Subcutaneous abdominal adipose tissue (tissue), 5 donors: ENCODE measurements around the gene NKD1.
"Not testable (repeated sequence)": the region's sequence is repeated elsewhere in the genome, so short reads cannot be mapped to it uniquely, and the experiment has no call there.

Source experiments
- H3K27ac ChIP-seq: one replicate; pipeline ENCODE4 v1.7.0; 2013; ENCODE audit warnings: low read depth, mild to moderate bottlenecking, inconsistent platforms, low read length, moderate library complexity
- H3K27me3 ChIP-seq, 5 donors: one replicate each; pipeline ENCODE4 v1.7.0; 2013; ENCODE audit warnings: low read length in 5 of 5, inconsistent platforms in 1 of 5; ENCODE audit not compliant: control insufficient read depth in 5 of 5, insufficient read depth in 4 of 5
- H3K36me3 ChIP-seq, 5 donors: one replicate each; pipeline ENCODE4 v1.7.0; 2013; ENCODE audit warnings: low read length in 5 of 5; ENCODE audit not compliant: control insufficient read depth in 5 of 5, insufficient read depth in 5 of 5
- H3K4me1 ChIP-seq, 5 donors: one replicate each; pipeline ENCODE4 v1.7.0; 2013; ENCODE audit warnings: low read length in 5 of 5, mild to moderate bottlenecking in 3 of 5, moderate library complexity in 1 of 5; ENCODE audit not compliant: control insufficient read depth in 5 of 5, insufficient read depth in 5 of 5
- H3K4me3 ChIP-seq, 5 donors: one replicate each; pipeline ENCODE4 v1.7.0; 2013; ENCODE audit warnings: low read length in 5 of 5, low read depth in 1 of 5
- H3K9ac ChIP-seq, 5 donors: one replicate each; pipeline ENCODE4 v1.7.0; 2013; ENCODE audit warnings: low read length in 5 of 5, mild to moderate bottlenecking in 4 of 5, moderate library complexity in 3 of 5
- H3K9me3 ChIP-seq, 5 donors: one replicate each; pipeline ENCODE4 v1.7.0; 2013; ENCODE audit warnings: low read length in 5 of 5; ENCODE audit not compliant: control insufficient read depth in 5 of 5
- donor health status: healthy.
- donor health status: healthy.
- donor health status: healthy.
- donor health status: healthy.
- donor health status: healthy.

Gene NKD1

DNA sequence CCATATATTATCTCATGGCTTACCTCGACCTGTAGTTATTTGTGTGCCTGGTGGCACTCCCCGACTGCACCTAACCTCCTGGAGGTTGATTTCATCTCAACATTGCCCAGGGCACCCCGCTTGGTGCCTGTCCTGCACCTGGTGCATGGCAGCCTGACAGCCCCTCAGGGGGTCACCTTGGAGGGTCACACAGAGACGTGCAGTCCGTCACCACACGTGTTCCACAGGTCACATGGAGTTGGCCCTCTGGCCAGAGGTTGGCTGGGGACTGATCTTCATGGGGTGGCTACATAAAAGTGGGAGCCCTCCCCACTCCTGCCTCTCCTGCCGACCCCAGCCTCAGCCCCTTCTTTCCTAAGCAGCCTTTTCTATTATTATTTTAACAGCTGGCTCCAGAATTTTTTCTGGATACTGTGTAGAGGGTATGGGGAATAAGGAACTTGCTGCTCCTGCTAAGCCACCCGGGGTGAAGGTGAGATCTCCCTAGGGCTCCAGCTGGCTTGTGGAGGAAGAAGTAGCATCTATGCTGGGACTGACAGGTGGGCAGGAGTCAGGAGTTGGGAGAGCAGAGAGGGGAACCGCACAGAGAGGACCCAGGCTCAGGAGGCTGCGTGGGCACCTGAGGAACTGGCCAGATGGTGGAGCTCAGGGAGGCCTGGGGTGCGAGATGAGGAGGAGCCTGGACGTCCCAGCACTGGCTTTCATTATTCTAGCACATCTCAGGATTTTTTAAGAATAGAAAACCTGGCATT is 12.5 kb upstream of the NKD1 start:
- no peaks in the 10 kb centered on the region for H3K4me1 ChIP-seq
- H3K4me3 ChIP-seq: no peak overlapping the region
- no peak overlapping the region for H3K27ac ChIP-seq
- H3K9me3 ChIP-seq: peaks cover 0 to 5% (median 4%) of the 10 kb centered on the region in 5 donors
- no peak overlapping the region for H3K9ac ChIP-seq
- peaks cover 0 to 5% (median 0%) of the 10 kb centered on the region in 5 donors for H3K27me3 ChIP-seq
- no peaks in the 10 kb centered on the region for H3K36me3 ChIP-seq

DNA sequence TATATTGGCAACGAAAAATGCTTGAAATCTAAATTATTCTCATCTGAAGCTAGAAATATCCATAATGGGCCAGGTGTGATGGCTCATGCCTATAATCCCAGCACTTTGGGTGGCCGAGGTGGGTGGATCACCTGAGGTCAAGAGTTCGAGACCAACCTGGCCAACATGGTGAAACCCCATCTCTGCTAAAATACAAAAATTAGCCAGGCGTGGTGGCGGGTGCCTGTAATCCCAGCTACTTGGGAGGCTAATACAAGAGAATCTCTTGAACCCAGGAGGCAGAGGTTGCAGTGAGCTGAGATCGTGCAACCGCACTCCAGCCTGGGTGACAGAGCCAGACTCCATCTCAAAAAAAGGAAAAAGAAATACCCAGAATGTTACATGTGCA is 11.9 kb upstream of the NKD1 start:
- not testable (repeated sequence) for H3K27me3 ChIP-seq, H3K4me1 ChIP-seq, H3K4me3 ChIP-seq, H3K27ac ChIP-seq, H3K36me3 ChIP-seq, H3K9ac ChIP-seq, H3K9me3 ChIP-seq

DNA sequence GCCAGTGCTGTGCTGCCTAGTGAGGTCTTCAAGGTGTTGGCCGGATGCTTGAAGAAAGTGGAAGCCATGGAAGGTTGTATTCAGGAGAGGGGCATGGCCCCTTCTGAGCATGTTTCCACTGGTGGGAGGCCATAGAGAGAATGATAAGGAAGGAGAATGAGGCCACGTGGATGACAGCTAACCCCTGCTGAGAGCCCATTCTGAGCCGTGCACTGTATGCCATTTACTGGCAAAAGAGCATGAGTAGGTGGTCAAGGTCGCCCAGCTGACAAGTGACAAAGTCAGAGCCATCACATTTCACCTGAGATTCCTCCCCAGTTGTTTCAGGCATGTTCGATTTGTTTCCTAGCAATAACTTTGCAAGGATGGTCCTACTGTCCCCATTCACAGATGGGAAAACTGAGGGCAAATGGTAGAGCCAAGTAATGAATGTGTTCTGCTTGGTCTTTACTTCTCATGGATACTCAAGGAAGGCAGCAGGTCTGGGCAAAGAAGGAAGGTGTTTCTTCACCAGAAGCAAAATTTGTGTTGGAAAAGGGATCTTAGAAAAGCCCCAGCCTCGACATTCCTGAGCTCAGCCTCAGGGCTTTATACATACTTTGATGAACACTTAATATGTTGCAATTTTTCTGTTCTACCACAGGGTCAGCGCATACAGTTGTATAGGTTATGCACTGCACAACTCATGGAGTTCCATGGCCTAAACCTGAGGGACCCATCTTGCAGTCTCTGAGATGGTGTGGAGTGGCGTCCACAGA is 10.5 kb upstream of the NKD1 start:
- Histone ChIP-seq H3K4me3 (no peak overlapping the region), H3K4me1 (no peaks in the 10 kb centered on the region), H3K27ac (no peak overlapping the region), H3K36me3 (no peaks in the 10 kb centered on the region), H3K27me3 (peaks cover 0 to 9% (median 0%) of the 10 kb centered on the region in 5 donors), H3K9ac (no peak overlapping the region), H3K9me3 (peaks cover 0 to 5% (median 4%) of the 10 kb centered on the region in 5 donors)

DNA sequence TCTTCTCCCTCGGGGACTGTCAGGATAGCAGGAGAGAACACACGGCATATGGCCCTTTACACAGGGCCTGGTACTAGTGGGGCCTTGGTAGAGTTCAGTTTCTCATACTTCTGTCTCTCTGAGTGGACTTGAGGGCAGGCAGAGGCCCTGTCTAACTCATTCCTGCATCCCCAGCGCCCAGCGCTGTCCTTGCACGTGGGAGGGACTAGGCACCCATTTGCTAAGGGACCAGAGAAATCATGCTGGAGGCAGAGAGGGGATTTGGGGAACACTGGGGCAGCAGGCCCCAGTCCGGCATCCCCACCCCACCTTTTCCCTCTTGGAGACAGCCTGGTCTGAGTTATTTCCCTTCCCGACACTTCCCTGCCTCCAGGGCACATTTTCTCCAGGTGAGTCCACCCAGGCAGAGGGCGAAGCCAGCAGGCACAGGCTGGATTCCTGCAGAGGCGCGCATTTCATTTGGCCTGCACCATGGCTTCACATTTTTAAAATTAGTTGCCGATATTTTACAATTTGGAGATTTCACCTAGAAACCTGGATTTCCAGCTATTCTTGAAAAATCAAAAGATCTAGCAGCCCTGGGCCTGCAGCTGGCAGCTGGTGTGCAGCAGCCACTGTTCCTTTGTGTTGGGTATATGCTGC is 9.7 kb upstream of the NKD1 start:
- Histone ChIP-seq H3K4me3 (no peak overlapping the region), H3K36me3 (no peaks in the 10 kb centered on the region), H3K27ac (no peak overlapping the region), H3K9me3 (peaks cover 0 to 5% (median 4%) of the 10 kb centered on the region in 5 donors), H3K9ac (no peak overlapping the region), H3K4me1 (no peaks in the 10 kb centered on the region), H3K27me3 (peaks cover 0 to 9% (median 0%) of the 10 kb centered on the region in 5 donors)

DNA sequence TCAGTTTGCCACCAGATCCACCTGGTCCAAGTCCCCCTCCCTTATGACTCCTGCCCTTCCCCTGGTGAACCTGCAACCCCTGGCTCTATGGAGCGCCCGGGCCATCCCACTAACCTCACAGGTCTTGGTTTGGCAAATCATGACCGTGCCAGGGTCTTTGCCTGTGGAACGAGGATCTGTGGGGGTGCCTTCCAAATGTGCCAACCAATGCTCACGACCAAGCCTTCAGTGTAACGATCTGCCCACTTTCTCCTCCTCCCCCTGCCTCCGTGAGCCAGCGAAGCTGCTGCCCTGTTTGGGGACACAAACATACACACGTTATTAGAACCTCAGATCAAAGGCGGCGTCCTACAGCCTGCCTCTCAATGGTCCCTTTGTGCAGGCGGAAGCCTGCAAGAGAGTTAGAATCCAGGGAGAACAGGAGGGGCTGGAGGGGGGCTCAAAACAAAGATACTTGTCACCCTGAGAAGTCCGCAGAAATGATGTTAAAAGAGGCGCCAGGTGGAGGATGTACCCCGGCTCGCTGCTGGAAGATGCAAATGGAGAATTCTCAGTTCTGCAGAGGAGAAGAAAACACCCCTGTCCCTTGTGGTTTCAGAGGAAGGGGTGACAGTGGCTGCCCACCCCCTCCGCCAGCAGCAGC is 9.0 kb upstream of the NKD1 start:
- Histone ChIP-seq H3K9me3 (peaks cover 0 to 5% (median 4%) of the 10 kb centered on the region in 5 donors), H3K4me3 (no peak overlapping the region), H3K27ac (no peak overlapping the region), H3K27me3 (peaks cover 0 to 9% (median 0%) of the 10 kb centered on the region in 5 donors), H3K4me1 (no peaks in the 10 kb centered on the region), H3K9ac (no peak overlapping the region), H3K36me3 (no peaks in the 10 kb centered on the region)

DNA sequence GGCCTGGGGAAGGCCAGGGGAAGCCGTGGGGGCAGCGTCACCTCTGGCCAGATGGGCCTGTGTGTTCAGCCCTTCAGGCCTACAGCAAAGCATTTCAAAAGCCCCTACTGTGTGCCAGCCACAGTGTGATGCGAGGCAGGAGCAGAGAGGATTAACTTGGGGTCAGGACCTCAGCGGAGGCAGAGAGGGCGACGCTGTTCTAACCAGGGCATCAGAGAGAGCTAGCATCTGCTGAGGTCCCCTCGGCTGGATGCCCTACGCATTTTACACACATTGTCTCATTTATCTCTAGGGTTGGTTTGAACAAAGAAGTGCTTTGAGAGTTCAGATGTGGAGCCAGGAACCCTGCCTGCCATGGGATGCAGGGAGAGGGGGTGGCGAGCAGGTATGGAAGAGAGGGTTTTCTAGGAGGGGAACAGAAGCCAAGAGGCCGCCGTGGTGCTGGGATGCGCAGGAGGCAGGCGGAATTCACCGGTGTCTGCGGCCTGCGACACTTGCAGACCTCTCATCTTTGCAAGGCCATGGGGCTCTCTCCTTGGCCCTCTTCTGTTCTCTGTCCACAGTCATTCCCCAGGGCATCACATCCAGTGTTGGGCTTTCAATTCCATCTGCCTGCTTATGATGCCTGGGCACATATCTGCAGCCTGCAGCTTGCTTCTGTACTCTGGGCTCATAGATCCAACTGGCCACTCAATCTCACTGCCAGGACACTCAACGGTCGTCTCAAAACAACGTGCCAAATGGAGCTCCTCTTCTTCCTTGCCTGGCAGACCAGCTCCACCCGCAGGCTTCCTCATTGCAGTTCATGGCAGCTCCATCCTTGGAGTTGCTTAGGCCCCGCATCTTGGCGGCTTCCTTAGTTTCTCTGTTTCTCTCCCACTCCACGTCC is 8.1 kb upstream of the NKD1 start:
- no peaks in the 10 kb centered on the region for H3K4me1 ChIP-seq
- H3K4me3 ChIP-seq: no peak overlapping the region
- no peak overlapping the region for H3K27ac ChIP-seq
- no peaks in the 10 kb centered on the region for H3K36me3 ChIP-seq
- H3K9ac ChIP-seq: no peak overlapping the region
- peaks cover 0 to 9% (median 0%) of the 10 kb centered on the region in 5 donors for H3K27me3 ChIP-seq
- peaks cover 0 to 3% (median 1%) of the 10 kb centered on the region in 5 donors for H3K9me3 ChIP-seq

DNA sequence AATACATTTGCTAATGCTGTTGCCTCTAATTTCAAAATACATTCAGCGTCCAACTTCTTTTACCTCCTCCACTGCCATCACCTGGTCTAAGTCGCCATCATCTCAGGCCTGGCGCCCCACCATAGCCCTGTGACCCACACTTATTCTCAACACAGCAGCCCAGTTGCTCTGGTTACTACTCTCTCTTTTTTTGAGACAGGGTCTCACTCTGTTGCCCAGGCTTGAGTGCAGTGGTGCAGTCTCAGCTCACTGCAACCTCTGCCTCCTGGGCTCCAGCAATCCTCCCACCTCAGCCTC is 7.5 kb upstream of the NKD1 start:
- H3K9ac ChIP-seq: no peak overlapping the region
- no peak overlapping the region for H3K27ac ChIP-seq
- H3K4me3 ChIP-seq: no peak overlapping the region
- peaks cover 0 to 9% (median 0%) of the 10 kb centered on the region in 5 donors for H3K27me3 ChIP-seq
- no peaks in the 10 kb centered on the region for H3K36me3 ChIP-seq
- H3K4me1 ChIP-seq: no peaks in the 10 kb centered on the region
- H3K9me3 ChIP-seq: no peaks in the 10 kb centered on the region

DNA sequence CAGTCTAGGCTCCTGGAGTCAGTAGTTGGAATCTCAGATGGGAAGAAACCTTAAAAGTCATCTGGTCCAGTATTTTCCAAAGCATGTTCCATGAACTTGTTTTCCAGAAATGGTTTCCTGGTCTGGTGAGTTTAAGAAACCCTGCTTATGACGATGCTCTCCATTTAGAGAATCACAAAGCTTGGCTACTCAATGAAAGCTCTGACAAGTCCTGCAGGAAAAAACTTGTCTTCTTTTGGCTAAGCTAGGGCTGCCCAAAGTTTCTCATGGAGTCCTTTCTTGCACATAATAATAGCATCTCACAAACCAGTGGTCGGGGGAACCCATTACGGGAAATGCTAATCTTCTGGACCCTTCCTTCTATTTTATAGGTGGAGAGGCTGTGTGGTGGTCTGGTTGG is 5.5 kb upstream of the NKD1 start:
- Histone ChIP-seq H3K27ac (no peak overlapping the region), H3K27me3 (peaks cover 0 to 16% (median 8%) of the 10 kb centered on the region in 5 donors), H3K36me3 (no peaks in the 10 kb centered on the region)

DNA sequence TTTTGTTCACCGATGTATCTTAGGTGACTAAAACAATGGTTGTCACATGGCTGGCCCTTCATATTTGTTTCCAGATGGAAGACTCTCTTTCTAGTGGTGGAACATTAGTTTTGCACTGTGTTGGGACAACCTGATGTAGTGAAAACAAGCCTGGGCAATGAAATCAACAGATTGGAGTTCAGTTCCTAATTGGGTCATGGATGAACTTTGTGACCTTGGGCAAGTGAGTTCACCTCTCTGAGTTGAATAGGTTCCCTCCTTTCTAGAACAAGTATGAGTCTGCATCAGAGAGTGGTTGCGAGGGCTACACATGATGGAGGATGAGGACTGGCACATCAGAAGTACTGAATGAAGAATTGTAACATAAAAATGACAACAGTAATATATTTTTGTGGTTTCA is 2.1 kb upstream of the NKD1 start:
- no peak overlapping the region for H3K4me3 ChIP-seq
- H3K9me3 ChIP-seq: no peaks in the 10 kb centered on the region
- H3K27me3 ChIP-seq: peaks cover 0 to 21% (median 15%) of the 10 kb centered on the region in 5 donors
- no peak overlapping the region for H3K9ac ChIP-seq
- H3K36me3 ChIP-seq: no peaks in the 10 kb centered on the region
- peaks cover 0 to 17% (median 16%) of the 10 kb centered on the region in 5 donors for H3K4me1 ChIP-seq
- H3K27ac ChIP-seq: no peak overlapping the region

More for the DNA sequence above, 5.5 kb upstream of the NKD1 start:
- H3K9ac ChIP-seq: no peak overlapping the region
- H3K9me3 ChIP-seq: no peaks in the 10 kb centered on the region
- no peak overlapping the region for H3K4me3 ChIP-seq
- H3K4me1 ChIP-seq: peaks cover 0 to 6% (median 5%) of the 10 kb centered on the region in 5 donors
